Transverse colon (tissue), 4 donors: Measurements from ENCODE around the gene DMD. TPM values are rescaled to one million over a fixed set of nuclear protein-coding genes. Genes with fewer than 3 reads are reported as not detected.
"Not testable (repeated sequence)": the region's sequence is repeated elsewhere in the genome, so short reads cannot be mapped to it uniquely, and the experiment has no call there.

Experiments used
- DNase-seq: peaks from one replicate; pipeline ENCODE4 v3.0.0-alpha.2; 2019
- H3K27ac ChIP-seq, 4 donors: fragments of 200-600 bp; sonication (generic); 2 replicates each; pipeline ENCODE4 v1.5.1; 2016 to 2018; ENCODE audit warnings: inconsistent platforms in 4 of 4
- H3K27me3 ChIP-seq: fragments of 200-600 bp; sonication (generic); 2 replicates; pipeline ENCODE4 v1.5.1; 2017; ENCODE audit warnings: inconsistent platforms
- H3K36me3 ChIP-seq, 4 donors: fragments of 200-600 bp; sonication (generic); 2 replicates each; pipeline ENCODE4 v1.5.1; 2017 to 2019; ENCODE audit warnings: inconsistent platforms in 4 of 4
- H3K4me1 ChIP-seq, 4 donors: fragments of 200-600 bp; sonication (generic); 2 replicates each; pipeline ENCODE4 v1.5.1; 2017 to 2020; ENCODE audit warnings: inconsistent platforms in 4 of 4
- H3K4me3 ChIP-seq, 4 donors: fragments of 200-600 bp; sonication (generic); 1 replicate in 1 of 4; 2 replicates in 3 of 4; pipeline versions ENCODE4 v1.5.1 to v1.6.1; 2017 to 2019; ENCODE audit warnings: inconsistent platforms in 4 of 4
- H3K9me3 ChIP-seq, 2 donors: fragments of 200-600 bp; sonication (generic); 2 replicates each; pipeline ENCODE4 v1.5.1; 2017 to 2019; ENCODE audit warnings: inconsistent platforms in 2 of 2
- EP300 ChIP-seq: sonication (generic); formaldehyde crosslinking; IDR thresholded peaks from one replicate; pipeline ENCODE4 v1.6.1; 2017; ENCODE audit warnings: antibody characterized with exemption, low read depth
- POLR2A ChIP-seq: fragments of 450-650 bp; IDR thresholded peaks from one replicate; pipeline ENCODE4 v1.6.1; 2016; ENCODE audit warnings: antibody characterized with exemption, mild to moderate bottlenecking, moderate library complexity
- POLR2AphosphoS5 ChIP-seq, 3 donors: sonication (generic); formaldehyde crosslinking; IDR thresholded peaks; one replicate each; pipeline ENCODE4 v1.6.1; 2016; ENCODE audit warnings: antibody characterized with exemption in 3 of 3
- whole genome bisulfite sequencing, 2 donors: methylation state at CpG; one replicate each; pipeline ENCODE4 v1.1.5; 2018; ENCODE audit warnings: low coverage in 1 of 2; 5-methylcytosine and 5-hydroxymethylcytosine counted together
- in situ Hi-C, 4 donors: fragments of 200-750 bp; cut with MboI; loops; one replicate each; pipeline versions ENCODE4 v1.15.0 to v1.15.1; 2017; ENCODE audit warnings: low sequenced_read_pairs in 3 of 4, low pct_ligation_motif_present in 1 of 4, low pct_unique_long_range_greater_than_20kb in 1 of 4
- intact Hi-C: fragments of 100-400 bp; cut with DNase I; formaldehyde crosslinking; loops from one replicate; pipeline ENCODE4 v1.15.1; 2023; ENCODE audit warnings: low total_unique reads
- total RNA-seq, 4 donors: library from RNA; depleted of rRNA; stranded (reverse); fragments of >200 nt; gene quantifications; one replicate each; pipeline ENCODE4 v1.1.0, GENCODE V29; 2016
- TF ChIP-seq, protein P1 (sequence below), 5 experiments: fragments of 200-600 bp in 3 of 5; fragments of 450-650 bp in 2 of 5; sonication (generic) in 3 of 5; IDR thresholded peaks; 1 replicate in 2 of 5; 2 replicates in 3 of 5; pipeline ENCODE4 v1.5.1; 2016 to 2017; ENCODE audit warnings: antibody characterized with exemption in 5 of 5, inconsistent platforms in 3 of 5, mild to moderate bottlenecking in 2 of 5, moderate library complexity in 1 of 5

DMD gene
- total RNA-seq, 4 donors from 2014 or later, result 20.9 to 44.6 (median 32.5) TPM

DNA sequence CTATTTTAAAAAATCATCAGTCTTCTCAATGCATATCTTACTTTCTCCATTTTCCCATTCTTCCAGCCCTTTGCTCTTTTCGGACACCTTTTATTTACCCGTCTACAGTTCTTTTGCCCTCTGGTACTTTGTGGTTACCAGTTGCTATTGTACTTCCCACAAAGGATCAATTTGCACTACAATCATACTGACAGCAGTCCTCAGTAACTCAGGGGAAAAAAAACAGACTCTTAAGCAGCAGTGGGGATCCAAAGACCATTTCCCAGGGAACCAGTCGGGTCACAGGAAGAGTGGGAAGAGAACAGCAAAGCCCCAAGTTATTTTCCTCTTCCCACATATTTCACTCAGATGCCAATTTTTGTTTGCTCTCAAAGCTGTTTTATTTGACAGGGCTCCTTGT lies 23.1 kb downstream of the DMD start:
- no peak overlapping the region for H3K4me3 ChIP-seq
- no peaks in the 10 kb centered on the region for H3K36me3 ChIP-seq
- in situ Hi-C loops, result no loop called here
- H3K27ac ChIP-seq, result no peak overlapping the region
- TF ChIP-seq, protein P1, sequence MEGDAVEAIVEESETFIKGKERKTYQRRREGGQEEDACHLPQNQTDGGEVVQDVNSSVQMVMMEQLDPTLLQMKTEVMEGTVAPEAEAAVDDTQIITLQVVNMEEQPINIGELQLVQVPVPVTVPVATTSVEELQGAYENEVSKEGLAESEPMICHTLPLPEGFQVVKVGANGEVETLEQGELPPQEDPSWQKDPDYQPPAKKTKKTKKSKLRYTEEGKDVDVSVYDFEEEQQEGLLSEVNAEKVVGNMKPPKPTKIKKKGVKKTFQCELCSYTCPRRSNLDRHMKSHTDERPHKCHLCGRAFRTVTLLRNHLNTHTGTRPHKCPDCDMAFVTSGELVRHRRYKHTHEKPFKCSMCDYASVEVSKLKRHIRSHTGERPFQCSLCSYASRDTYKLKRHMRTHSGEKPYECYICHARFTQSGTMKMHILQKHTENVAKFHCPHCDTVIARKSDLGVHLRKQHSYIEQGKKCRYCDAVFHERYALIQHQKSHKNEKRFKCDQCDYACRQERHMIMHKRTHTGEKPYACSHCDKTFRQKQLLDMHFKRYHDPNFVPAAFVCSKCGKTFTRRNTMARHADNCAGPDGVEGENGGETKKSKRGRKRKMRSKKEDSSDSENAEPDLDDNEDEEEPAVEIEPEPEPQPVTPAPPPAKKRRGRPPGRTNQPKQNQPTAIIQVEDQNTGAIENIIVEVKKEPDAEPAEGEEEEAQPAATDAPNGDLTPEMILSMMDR (IDR thresholded peaks at IDR 0.05), result no peak
- no peaks in the 10 kb centered on the region for H3K9me3 ChIP-seq
- no peak for DNase-seq
- H3K4me1 ChIP-seq, result no peaks in the 10 kb centered on the region
- H3K27me3 ChIP-seq, result no peaks in the 10 kb centered on the region
- WGBS, 2 donors, result 39% methylated on average over 3 of the region's 3 CpGs; no CpG with 5 or more reads in 1 of the 2 donors
- intact Hi-C loops, result no loop called here

DNA sequence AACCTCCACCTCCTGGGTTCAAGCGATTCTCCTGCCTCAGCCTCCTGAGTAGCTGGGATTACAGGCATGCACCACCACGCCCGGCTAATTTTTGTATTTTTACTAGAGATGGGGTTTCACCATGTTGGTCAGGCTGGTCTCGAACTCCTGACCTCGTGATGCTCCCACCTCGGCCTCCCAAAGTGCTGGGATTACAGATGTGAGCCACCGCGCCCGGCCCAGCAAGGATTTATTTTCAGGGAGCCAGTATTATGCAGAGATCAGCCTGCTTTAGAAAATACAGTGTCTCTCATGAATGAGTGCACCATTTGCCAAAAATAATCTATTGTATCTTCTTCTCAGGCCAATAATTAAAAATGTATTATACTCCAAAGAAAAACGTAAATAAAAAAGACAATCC lies 26.5 kb downstream of the DMD start:
- H3K36me3 ChIP-seq, H3K4me1 ChIP-seq, in situ Hi-C loops, H3K4me3 ChIP-seq, H3K27me3 ChIP-seq, H3K27ac ChIP-seq, H3K9me3 ChIP-seq, DNase-seq, intact Hi-C loops: not testable (repeated sequence)
- WGBS, 2 donors, result 66 to 89% methylated on average over 1 to 10 of the region's 10 CpGs

- Histone ChIP-seq H3K27me3 (no peaks in the 10 kb centered on the region), H3K4me3 (no peak overlapping the region), H3K9me3 (no peaks in the 10 kb centered on the region), H3K36me3 (no peaks in the 10 kb centered on the region), H3K27ac (no peak overlapping the region), H3K4me1 (no peaks in the 10 kb centered on the region)
- intact Hi-C loops, result no loop called here
- no peak for DNase-seq
- in situ Hi-C loops, result no loop called here
- TF ChIP-seq POLR2A, result no peak
- TF ChIP-seq, protein P1 (IDR thresholded peaks at IDR 0.05), result no peak
- WGBS, 2 donors, result 50% methylated on average over 4 of the region's 4 CpGs; no CpG with 5 or more reads in 1 of the 2 donors
Observed at GRCh38 chrX:33183361-33183760, 28.0 kb downstream of the DMD start.

- no peak for DNase-seq
- H3K4me3 ChIP-seq, result no peak overlapping the region
- no peaks in the 10 kb centered on the region for H3K9me3 ChIP-seq
- no peak overlapping the region for H3K27ac ChIP-seq
- no peaks in the 10 kb centered on the region for H3K27me3 ChIP-seq
- no peaks in the 10 kb centered on the region for H3K4me1 ChIP-seq
- TF ChIP-seq, protein P1 (IDR thresholded peaks at IDR 0.05), result no peak
- TF ChIP-seq POLR2AphosphoS5 (IDR thresholded peaks at IDR 0.05), result no peak
- TF ChIP-seq EP300, result no peak
- no peak for TF ChIP-seq POLR2A
- intact Hi-C loops (no loop called here), in situ Hi-C loops (no loop called here)
- H3K36me3 ChIP-seq, result no peaks in the 10 kb centered on the region
- WGBS, 2 donors, result 50 to 69% methylated on average over 1 of the region's 1 CpG
Observed at GRCh38 chrX:33178690-33179089, 32.7 kb downstream of the DMD start.

- H3K4me1 ChIP-seq, result no peaks in the 10 kb centered on the region
- no peaks in the 10 kb centered on the region for H3K9me3 ChIP-seq
- no peak overlapping the region for H3K27ac ChIP-seq
- H3K36me3 ChIP-seq, result no peaks in the 10 kb centered on the region
- TF ChIP-seq, protein P1 (IDR thresholded peaks at IDR 0.05), result no peak
- TF ChIP-seq EP300 (no peak), POLR2AphosphoS5 (IDR thresholded peaks at IDR 0.05) (no peak)
- intact Hi-C loops, result no loop called here
- WGBS, 2 donors, result 84% methylated on average over 4 of the region's 4 CpGs; no CpG with 5 or more reads in 1 of the 2 donors
- no peak overlapping the region for H3K4me3 ChIP-seq
- no peaks in the 10 kb centered on the region for H3K27me3 ChIP-seq
- no peak for DNase-seq
- in situ Hi-C loops, result no loop called here
Observed at GRCh38 chrX:33178218-33178617, 33.1 kb downstream of the DMD start.
